Measurements from ENCODE around the gene ANKRD22. TPM values are rescaled to one million over a fixed set of nuclear protein-coding genes. Genes with fewer than 3 reads are reported as not detected.

ANKRD22 gene
- total and polyA plus RNA-seq, 2 of the 8 experiments (the other 6 are each of a cell fraction or from before 2014, with no cell fraction given) = 0.68 TPM; not detected in 1

DNA sequence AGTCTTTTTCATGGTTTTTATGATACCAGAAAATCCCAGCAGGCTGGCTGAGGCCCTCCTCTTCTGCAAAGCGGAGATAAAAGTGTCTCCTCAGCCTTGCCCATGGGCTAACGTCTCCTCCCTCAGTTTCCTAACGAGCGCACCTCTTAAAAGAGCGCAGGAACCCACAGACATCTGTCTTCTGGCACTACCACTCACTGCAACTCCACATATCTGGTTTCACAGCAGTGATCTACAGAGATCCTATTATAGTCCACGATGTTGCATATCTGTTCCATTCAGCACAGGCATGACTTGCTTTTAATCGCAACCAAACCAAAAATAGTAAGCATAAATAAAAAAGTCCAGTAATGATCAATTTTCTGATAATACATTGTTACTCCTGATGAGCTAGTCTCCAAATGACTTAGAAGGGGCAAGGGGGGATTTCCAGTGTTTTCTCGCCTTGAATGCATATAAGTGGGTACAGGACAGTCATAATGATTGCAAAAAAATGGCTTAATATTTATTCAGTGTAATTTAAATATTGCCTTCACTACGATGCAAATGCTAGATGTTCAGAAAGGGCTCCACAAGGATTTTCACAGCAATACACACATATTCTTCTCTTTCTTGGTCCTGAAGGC lies 20.9 kb downstream of the ANKRD22 start:
- FAIRE-seq = no peak
- H2BK12ac ChIP-seq (ENCODE audit: low read depth, low read length) = no peak overlapping the region
- H4K5ac ChIP-seq (ENCODE audit: insufficient read length, low read depth, low read length) = no peak overlapping the region
- CTCF ChIA-PET (ENCODE audit: partially characterized antibody) = interaction anchor here (1.0 to 2.4 kb wide), 6 partner anchors 12 to 200 kb away, joined by 3 to 21 read pairs (median 3); no protein-coding TSS in a partner anchor
- H4K8ac ChIP-seq (ENCODE audit: extremely low read depth, insufficient read depth, low read length) = no peak overlapping the region
- no peak overlapping the region for H3K56ac ChIP-seq (replicated peaks; ENCODE audit: insufficient read length, low read depth, low read length)
- H3K18ac ChIP-seq (ENCODE audit: extremely low read depth, low read length) = no peak overlapping the region
- H3K27me3 ChIP-seq (replicated peaks in 1 of 4; ENCODE audit: control insufficient read depth in 3 of 4, extremely low read depth in 1 of 4, insufficient read depth in 3 of 4, low read length in 3 of 4) = no peaks in the 10 kb centered on the region
- H3K9ac ChIP-seq (replicated peaks in 1 of 4; ENCODE audit: extremely low read depth in 1 of 4, low read depth in 3 of 4, low read length in 3 of 4) = no peak overlapping the region
- no peaks in the 10 kb centered on the region for H3K23me2 ChIP-seq (ENCODE audit: low read depth, low read length)
- no peak overlapping the region for H2BK120ac ChIP-seq (replicated peaks; ENCODE audit: low read depth, low read length)
- no peak overlapping the region for H2AK5ac ChIP-seq (ENCODE audit: low read depth, low read length)
- no peaks in the 10 kb centered on the region for H3K79me2 ChIP-seq (ENCODE audit: control insufficient read depth in 1 of 2, insufficient read depth in 2 of 2, low read length in 2 of 2)
- no peak overlapping the region for H3K14ac ChIP-seq (ENCODE audit: insufficient read length)
- no peak overlapping the region for H2AFZ ChIP-seq (ENCODE audit: low read length)
- H3K9me3 ChIP-seq (ENCODE audit: insufficient read depth in 2 of 2, low read depth in 1 of 2, low read length in 1 of 2) = no peaks in the 10 kb centered on the region
- no peak overlapping the region for H2BK5ac ChIP-seq (ENCODE audit: low read depth, low read length)
- H3K4me3 ChIP-seq (ENCODE audit: extremely low read depth in 1 of 4, insufficient read depth in 2 of 4, low read depth in 3 of 4, low read length in 4 of 4) = no peak overlapping the region
- H4K91ac ChIP-seq (replicated peaks; ENCODE audit: insufficient read length, low read length) = no peak overlapping the region
- H3K79me1 ChIP-seq (ENCODE audit: low read depth, low read length) = no peaks in the 10 kb centered on the region
- H4K20me1 ChIP-seq (replicated peaks in 1 of 2; ENCODE audit: control insufficient read depth in 1 of 2, insufficient read depth in 2 of 2, low read length in 2 of 2) = no peaks in the 10 kb centered on the region
- no peak overlapping the region for H3K27ac ChIP-seq (ENCODE audit: low read depth, low read length)
- no peak overlapping the region for H2BK15ac ChIP-seq (ENCODE audit: low read length)
- no peaks in the 10 kb centered on the region for H3K4me1 ChIP-seq (replicated peaks in 1 of 4; ENCODE audit: control insufficient read depth in 3 of 4, insufficient read depth in 4 of 4, low read length in 3 of 4)
- DNase-seq (ENCODE audit: low read depth in 1 of 2, low spot score in 2 of 2) = no peak
- POLR2A ChIA-PET (ENCODE audit: partially characterized antibody) = no interaction called here
- no peak overlapping the region for H3K23ac ChIP-seq (ENCODE audit: insufficient read length)
- no peaks in the 10 kb centered on the region for H3K36me3 ChIP-seq (ENCODE audit: control insufficient read depth in 2 of 4, insufficient read depth in 4 of 4, low read length in 3 of 4)
- no peak overlapping the region for H3K4ac ChIP-seq (replicated peaks; ENCODE audit: insufficient read length, low read depth, low read length)
- H2BK20ac ChIP-seq (ENCODE audit: low read length) = no peak overlapping the region
- H3K4me2 ChIP-seq (ENCODE audit: insufficient read depth in 1 of 2, low read depth in 2 of 2, low read length in 2 of 2) = no peak overlapping the region
- 94% methylated on average over 9 of the region's 9 CpGs; no CpG with 5 or more reads in 1 of the 2 experiments for WGBS, 2 experiments (ENCODE audit: extremely low coverage in 1 of 2, insufficient coverage in 1 of 2, insufficient read length in 1 of 2, insufficient replicate concordance in 2 of 2, low coverage in 1 of 2, low lambda C conversion rate in 2 of 2, missing lambda C conversion rate in 1 of 2)
- TF ChIP-seq GTF2F1 (IDR thresholded peaks at IDR 0.05; ENCODE audit: borderline replicate concordance, low read depth, low read length) = no peak
- no peak for TF ChIP-seq TBP (IDR thresholded peaks at IDR 0.05; ENCODE audit: low read depth, low read length)
- no peak for TF ChIP-seq CHD1 (IDR thresholded peaks at IDR 0.05; ENCODE audit: low read depth, low read length)
- no peak for TF ChIP-seq SUZ12 (IDR thresholded peaks at IDR 0.05; ENCODE audit: low read length)
- no peak for TF ChIP-seq CBX8 (IDR thresholded peaks at IDR 0.05; ENCODE audit: borderline replicate concordance, low read depth, low read length)
- TF ChIP-seq HDAC6 (IDR thresholded peaks at IDR 0.05; ENCODE audit: low read depth, low read length) = no peak
- TF ChIP-seq GABPA (IDR thresholded peaks at IDR 0.05; ENCODE audit: borderline replicate concordance, insufficient read depth, low read length) = no peak
- no peak for TF ChIP-seq CREB1 (IDR thresholded peaks at IDR 0.05)
